MCF 10A (cell line): ENCODE data around the gene EHD1. TPM values are rescaled to one million over a fixed set of nuclear protein-coding genes. Genes with fewer than 3 reads are reported as not detected.

Source experiments
- BruUV-seq: library from RNA; stranded (reverse); fragments of 400-500 nt; replicated peaks from 2 replicates; lab custom pipeline; 2021; lab: Mats Ljungman, UMichigan
- CTCF ChIA-PET: fragments of 300-600 bp; sonication (Branson Sonifier 250); formaldehyde crosslinking; extraction: SDS; loops from one replicate; lab custom pipeline; 2021; ENCODE audit warnings: antibody characterized with exemption, inconsistent platforms; lab: Yijun Ruan, JAX
- POLR2A ChIA-PET: fragments of 300-600, 350-650 bp; sonication (Branson Sonifier 250); formaldehyde crosslinking; extraction: SDS; loops from one replicate; lab custom pipeline; 2020; ENCODE audit warnings: antibody characterized with exemption, inconsistent platforms; lab: Yijun Ruan, JAX
- DNase-seq: peaks from one replicate; pipeline ENCODE4 v3.0.0-alpha.2; 2018; ENCODE audit not compliant: unreplicated experiment
- H3K27ac Mint-ChIP-seq: one replicate; pipeline ENCODE4 v1.8.0; 2022; ENCODE audit warnings: mild to moderate bottlenecking, low read depth, mixed read lengths; ENCODE audit not compliant: unreplicated experiment
- H3K27me3 Mint-ChIP-seq: one replicate; pipeline ENCODE4 v1.8.0; 2022; ENCODE audit warnings: mixed read lengths; ENCODE audit not compliant: insufficient read depth, unreplicated experiment
- H3K36me3 Mint-ChIP-seq: one replicate; pipeline ENCODE4 v1.8.0; 2022; ENCODE audit warnings: mild to moderate bottlenecking, moderate library complexity, mixed read lengths; ENCODE audit not compliant: insufficient read depth, unreplicated experiment
- H3K4me1 Mint-ChIP-seq: one replicate; pipeline ENCODE4 v1.8.0; 2022; ENCODE audit warnings: mixed read lengths; ENCODE audit not compliant: insufficient read depth, unreplicated experiment
- H3K4me3 Mint-ChIP-seq: one replicate; pipeline ENCODE4 v1.8.0; 2022; ENCODE audit warnings: mild to moderate bottlenecking, moderate library complexity, mixed read lengths; ENCODE audit not compliant: unreplicated experiment
- H3K9me3 Mint-ChIP-seq: one replicate; pipeline ENCODE4 v1.8.0; 2022; ENCODE audit warnings: mixed read lengths; ENCODE audit not compliant: unreplicated experiment
- intact Hi-C: fragments of 100-400 bp; cut with micrococcal nuclease; formaldehyde crosslinking; loops from 2 replicates; pipeline ENCODE4 v1.14.1; 2022
- total RNA-seq: library from RNA; stranded (reverse); gene quantifications from 2 replicates; pipeline ENCODE4 v1.2.3, GENCODE V29; 2022
- TF ChIP-seq, protein P1 (sequence below): fragments of 200-600 bp; IDR thresholded peaks from one replicate; pipeline ENCODE4 v1.8.0; 2022; ENCODE audit warnings: antibody characterized with exemption, mild to moderate bottlenecking; ENCODE audit not compliant: unreplicated experiment

The EHD1 gene
- total RNA-seq, 1 experiment from 2014 or later: 80.6 TPM

GRCh38 chr11:64906314-64906635 is 27.9 kb upstream of the EHD1 start:
- Mint-ChIP-seq H3K27ac (no peak overlapping the region), H3K36me3 (peaks cover 45% of the 10 kb centered on the region), H3K27me3 (no peaks in the 10 kb centered on the region), H3K4me1 (no peaks in the 10 kb centered on the region), H3K9me3 (no peaks in the 10 kb centered on the region), H3K4me3 (no peak overlapping the region)
- DNase-seq: no peak
- TF ChIP-seq, protein P1, sequence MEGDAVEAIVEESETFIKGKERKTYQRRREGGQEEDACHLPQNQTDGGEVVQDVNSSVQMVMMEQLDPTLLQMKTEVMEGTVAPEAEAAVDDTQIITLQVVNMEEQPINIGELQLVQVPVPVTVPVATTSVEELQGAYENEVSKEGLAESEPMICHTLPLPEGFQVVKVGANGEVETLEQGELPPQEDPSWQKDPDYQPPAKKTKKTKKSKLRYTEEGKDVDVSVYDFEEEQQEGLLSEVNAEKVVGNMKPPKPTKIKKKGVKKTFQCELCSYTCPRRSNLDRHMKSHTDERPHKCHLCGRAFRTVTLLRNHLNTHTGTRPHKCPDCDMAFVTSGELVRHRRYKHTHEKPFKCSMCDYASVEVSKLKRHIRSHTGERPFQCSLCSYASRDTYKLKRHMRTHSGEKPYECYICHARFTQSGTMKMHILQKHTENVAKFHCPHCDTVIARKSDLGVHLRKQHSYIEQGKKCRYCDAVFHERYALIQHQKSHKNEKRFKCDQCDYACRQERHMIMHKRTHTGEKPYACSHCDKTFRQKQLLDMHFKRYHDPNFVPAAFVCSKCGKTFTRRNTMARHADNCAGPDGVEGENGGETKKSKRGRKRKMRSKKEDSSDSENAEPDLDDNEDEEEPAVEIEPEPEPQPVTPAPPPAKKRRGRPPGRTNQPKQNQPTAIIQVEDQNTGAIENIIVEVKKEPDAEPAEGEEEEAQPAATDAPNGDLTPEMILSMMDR: no peak
- POLR2A ChIA-PET: no interaction called here
- no TSS peak for BruUV-seq
- intact Hi-C loops: no loop called here
- CTCF ChIA-PET: interaction anchor here (0.9 kb wide), 1 partner anchor 12 kb away, joined by 4 read pairs; no protein-coding TSS in a partner anchor

DNA sequence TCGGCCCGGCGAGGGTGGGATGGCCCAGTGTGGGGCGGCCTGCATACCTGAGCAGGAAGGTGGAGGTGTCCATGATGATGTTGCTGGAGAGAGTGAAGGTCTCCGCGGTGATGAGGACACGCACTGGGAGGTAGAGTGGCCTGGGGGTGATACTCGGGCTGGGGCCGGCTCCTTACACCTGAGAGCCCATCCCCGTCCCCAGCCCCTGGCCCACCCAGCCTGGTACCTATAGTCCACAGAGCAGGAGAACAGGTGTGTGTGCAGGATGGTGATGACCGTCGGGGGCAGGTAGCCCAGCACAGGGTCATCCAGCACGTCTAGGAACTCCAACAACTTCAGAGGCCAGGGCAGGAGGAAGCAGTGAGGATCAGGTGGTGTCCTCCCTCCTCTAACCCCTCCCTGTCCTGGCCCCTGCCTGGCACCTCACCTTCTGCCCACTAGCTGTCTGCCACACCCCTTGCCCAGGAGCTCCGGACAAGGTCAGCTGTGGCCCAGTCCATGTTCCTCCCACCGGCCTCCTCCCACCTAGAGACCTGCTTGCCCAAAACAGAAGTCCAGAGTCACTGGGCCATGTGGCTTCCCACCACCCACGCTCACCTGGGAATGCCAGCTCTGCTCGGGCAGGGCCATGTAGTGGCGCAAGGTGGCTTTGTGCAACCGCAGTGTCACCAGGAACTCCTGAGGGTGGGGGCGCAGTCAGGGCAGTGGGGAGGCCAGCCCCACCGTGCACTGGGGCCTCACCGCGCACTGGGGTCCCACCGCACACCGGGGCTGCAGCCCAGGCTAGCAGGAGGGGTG is 27.3 kb upstream of the EHD1 start:
- no peaks in the 10 kb centered on the region for H3K9me3 Mint-ChIP-seq
- ChIA-PET POLR2A (no interaction called here), CTCF (interaction anchor here (0.6 to 0.9 kb wide), 2 partner anchors 12 to 27 kb away, joined by 3 to 4 read pairs; no protein-coding TSS in a partner anchor)
- intact Hi-C loops: no loop called here
- no peak for DNase-seq
- TF ChIP-seq, protein P1: no peak
- BruUV-seq: no TSS peak
- H3K27ac Mint-ChIP-seq: no peak overlapping the region
- H3K4me1 Mint-ChIP-seq: no peaks in the 10 kb centered on the region
- H3K27me3 Mint-ChIP-seq: no peaks in the 10 kb centered on the region
- no peak overlapping the region for H3K4me3 Mint-ChIP-seq
- H3K36me3 Mint-ChIP-seq: peaks cover 46% of the 10 kb centered on the region

DNA sequence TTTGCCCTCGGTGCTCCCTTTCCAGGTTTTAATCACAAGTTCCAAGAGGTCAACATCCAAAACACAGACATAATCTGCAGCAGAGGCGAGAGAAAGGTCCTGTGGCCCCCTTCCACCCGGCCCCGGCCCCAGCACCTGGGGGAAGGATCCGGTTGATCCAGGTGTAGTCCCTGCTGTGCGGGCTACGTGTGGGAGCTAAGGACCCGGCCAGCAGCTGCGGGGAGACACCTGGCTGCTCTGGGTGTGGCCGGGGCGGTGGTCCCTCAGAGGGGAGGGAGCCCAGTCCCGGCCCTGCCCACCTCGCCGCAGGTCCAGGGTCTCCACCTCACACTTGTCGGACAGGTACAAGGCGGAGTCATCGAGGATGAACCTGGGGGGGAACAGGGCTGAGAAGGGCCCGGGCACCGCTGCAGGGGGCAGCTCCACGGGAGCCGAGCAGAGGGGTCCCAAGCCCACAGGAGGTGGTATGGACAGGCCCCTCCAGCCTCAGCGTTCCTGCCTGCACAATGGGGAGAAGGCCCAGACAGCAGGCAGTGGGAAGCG is 24.9 kb upstream of the EHD1 start:
- Mint-ChIP-seq H3K27me3 (no peaks in the 10 kb centered on the region), H3K27ac (no peak overlapping the region), H3K4me1 (peaks cover 6% of the 10 kb centered on the region), H3K4me3 (no peak overlapping the region), H3K9me3 (no peaks in the 10 kb centered on the region), H3K36me3 (peaks cover 44% of the 10 kb centered on the region)
- intact Hi-C loops: no loop called here
- DNase-seq: no peak
- CTCF ChIA-PET: interaction anchor here (0.6 to 1.1 kb wide), 3 partner anchors 13 to 103 kb away, joined by 3 read pairs; no protein-coding TSS in a partner anchor
- POLR2A ChIA-PET: no interaction called here
- no TSS peak for BruUV-seq
- TF ChIP-seq, protein P1: no peak

DNA sequence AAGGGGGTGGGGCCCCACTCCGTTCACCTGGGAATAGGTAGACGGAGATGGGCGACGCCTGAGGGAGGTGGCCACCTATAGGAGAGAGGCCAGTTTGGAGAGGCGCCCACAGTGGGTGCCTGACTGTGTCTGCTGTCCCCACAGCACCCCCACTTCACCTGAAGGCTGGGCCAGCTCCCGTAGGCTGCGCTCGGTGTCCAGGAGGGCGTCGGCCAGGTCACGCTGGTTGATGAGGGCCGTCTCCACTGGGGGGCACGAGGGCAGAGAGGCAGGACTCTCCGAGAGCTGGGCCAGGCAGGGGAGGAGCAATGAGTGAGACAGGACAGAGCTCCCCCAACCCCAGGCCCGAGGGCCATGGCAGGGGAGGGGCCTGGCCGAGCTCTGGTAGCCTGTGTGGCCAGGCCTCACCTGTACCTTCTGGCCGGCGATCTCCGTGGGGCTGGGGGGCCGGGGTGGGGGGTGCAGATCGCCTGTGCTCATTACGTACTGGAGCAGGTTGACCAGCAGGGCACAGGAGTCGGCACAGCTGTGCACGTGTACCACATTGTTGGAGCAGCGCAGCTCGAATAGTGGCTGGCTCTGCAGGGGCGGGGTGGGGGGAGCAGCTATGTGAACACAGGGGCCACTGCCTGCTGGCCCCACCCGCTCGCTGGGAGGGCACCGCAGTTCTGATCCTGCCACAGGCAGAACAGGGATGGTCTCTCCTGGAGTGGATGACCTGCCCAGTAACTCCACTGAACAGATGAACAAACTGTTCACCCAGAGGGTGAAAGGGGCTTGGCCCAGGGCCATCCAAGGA is 23.9 kb upstream of the EHD1 start:
- no TSS peak for BruUV-seq
- Mint-ChIP-seq H3K27me3 (no peaks in the 10 kb centered on the region), H3K4me1 (peaks cover 6% of the 10 kb centered on the region), H3K36me3 (peaks cover 38% of the 10 kb centered on the region), H3K27ac (no peak overlapping the region), H3K4me3 (no peak overlapping the region), H3K9me3 (no peaks in the 10 kb centered on the region)
- CTCF ChIA-PET: interaction anchor here (0.7 to 1.6 kb wide), 4 partner anchors 9 to 103 kb away, joined by 3 to 8 read pairs (median 4); no protein-coding TSS in a partner anchor
- DNase-seq: no peak
- intact Hi-C loops: no loop called here
- TF ChIP-seq, protein P1: no peak
- POLR2A ChIA-PET: no interaction called here
